HepG2 (cell line): Measurements from ENCODE around the gene JDP2. TPM values are rescaled to one million over a fixed set of nuclear protein-coding genes. Genes with fewer than 3 reads are reported as not detected.

Source experiments
- ZNF407 ChIP-seq: sonication (generic); formaldehyde crosslinking; IDR thresholded peaks from one replicate; pipeline ENCODE4 v1.5.1; 2020; ENCODE audit warnings: mild to moderate bottlenecking, missing genetic modification reagents; ENCODE audit errors: not compliant biosample characterization
- polyA plus RNA-seq, 8 experiments: library from polyadenylated mRNA; depleted of rRNA in 3 of 8; stranded (reverse) in 7 of 8; unstranded in 1 of 8; fragments of >200 nt; fragmentation: Illumina TruSeq in 4 of 8; extraction: Trizol in 4 of 8; gene quantifications; 2 replicates each; pipeline versions ENCODE4 v1.2.1 to v1.2.3, GENCODE V29; 2011 to 2016; ENCODE audit warnings: low read depth in 4 of 8, missing spikeins in 1 of 8, mixed read lengths in 1 of 8; ENCODE audit not compliant: insufficient read depth in 1 of 8
- total RNA-seq, 5 experiments: library from RNA; depleted of rRNA; stranded (reverse); fragments of >200 nt; fragmentation: Illumina TruSeq; extraction: Trizol; gene quantifications; 2 replicates each; pipeline ENCODE4 v1.2.3, GENCODE V29; 2016; ENCODE audit warnings: low read depth in 1 of 5

Gene JDP2
- total and polyA plus RNA-seq, 2 of the 13 experiments (the other 11 are each of a cell fraction or from before 2014, with no cell fraction given): 8.0 to 8.9 TPM

GRCh38 chr14:75519394-75519793, 91.6 kb downstream of the JDP2 start (continued):
- TF ChIP-seq ZNF407 (CRISPR knock-in tag): no peak
